Loucy (cell line): ENCODE results near the gene POLA2.

Source experiments
- H2AFZ ChIP-seq: fragments of 200-600 bp; sonication (generic); 2 replicates; pipeline ENCODE4 v1.6.0; 2016; ENCODE audit warnings: antibody characterized with exemption, mild to moderate bottlenecking, low read length, moderate library complexity
- H3F3A ChIP-seq: fragments of 200-600 bp; 2 replicates; pipeline ENCODE4 v1.6.0; 2016; ENCODE audit warnings: antibody characterized with exemption, low read depth, mild to moderate bottlenecking
- H3K27me3 ChIP-seq: fragments of 200-600 bp; sonication (generic); 2 replicates; pipeline ENCODE4 v1.6.1; 2014; ENCODE audit warnings: low read length, mild to moderate bottlenecking; ENCODE audit not compliant: insufficient read depth, poor library complexity, severe bottlenecking
- H3K36me3 ChIP-seq: fragments of 200-600 bp; sonication (generic); 2 replicates; pipeline ENCODE4 v1.6.1; 2016; ENCODE audit warnings: low read length; ENCODE audit not compliant: insufficient read depth
- H3K4me1 ChIP-seq: fragments of 200-600 bp; sonication (generic); 2 replicates; pipeline ENCODE4 v1.5.1; 2014; ENCODE audit warnings: low read length, mild to moderate bottlenecking; ENCODE audit not compliant: insufficient read depth, poor library complexity, severe bottlenecking
- H3K4me2 ChIP-seq: fragments of 200-600 bp; sonication (generic); 2 replicates; pipeline ENCODE4 v1.6.0; 2014; ENCODE audit warnings: antibody characterized with exemption, low read length, low read depth, mild to moderate bottlenecking; ENCODE audit not compliant: poor library complexity, severe bottlenecking
- H3K4me3 ChIP-seq: fragments of 200-600 bp; sonication (generic); 2 replicates; pipeline ENCODE4 v1.5.1; 2014; ENCODE audit warnings: low read length, mild to moderate bottlenecking, mixed read lengths; ENCODE audit not compliant: poor library complexity, severe bottlenecking
- H3K79me2 ChIP-seq: fragments of 200-600 bp; sonication (generic); 2 replicates; pipeline ENCODE4 v1.6.1; 2014; ENCODE audit warnings: low read length; ENCODE audit not compliant: insufficient read depth
- H3K9ac ChIP-seq: fragments of 200-600 bp; sonication (generic); 2 replicates; pipeline ENCODE4 v1.6.0; 2014; ENCODE audit warnings: mild to moderate bottlenecking, low read depth, low read length, moderate library complexity; ENCODE audit not compliant: poor library complexity, severe bottlenecking
- H3K9me2 ChIP-seq: fragments of 200-600 bp; sonication (generic); replicated peaks from 2 replicates; pipeline ENCODE4 v1.6.1; 2016; ENCODE audit warnings: low read depth, low read length, mixed read lengths
- H3K9me3 ChIP-seq: fragments of 200-600 bp; sonication (generic); 2 replicates; pipeline ENCODE4 v1.6.1; 2014; ENCODE audit warnings: mild to moderate bottlenecking, antibody characterized with exemption, low read length, low read depth; ENCODE audit not compliant: insufficient read depth
- H4K20me1 ChIP-seq: fragments of 200-600 bp; sonication (generic); 2 replicates; pipeline ENCODE4 v1.6.0; 2014; ENCODE audit warnings: antibody characterized with exemption, low read length, mild to moderate bottlenecking; ENCODE audit not compliant: insufficient read depth, poor library complexity, severe bottlenecking
- CTCF ChIP-seq: fragments of 200-600 bp; sonication (generic); conservative IDR thresholded peaks from 2 replicates; pipeline ENCODE4 v1.5.1; 2014; ENCODE audit warnings: mild to moderate bottlenecking, antibody characterized with exemption, low read length
- EZH2phosphoT487 ChIP-seq: fragments of 200-600 bp; IDR thresholded peaks from 2 replicates; pipeline ENCODE4 v1.6.1; 2018; ENCODE audit warnings: antibody characterized with exemption, mild to moderate bottlenecking, moderate library complexity, borderline replicate concordance

Gene POLA2

GRCh38 chr11:65218446-65218845, 43.3 kb upstream of the POLA2 start:
- H4K20me1 ChIP-seq, result peaks cover 35% of the 10 kb centered on the region
- no peak overlapping the region for H2AFZ ChIP-seq
- no peaks in the 10 kb centered on the region for H3K9me2 ChIP-seq
- H3K79me2 ChIP-seq, result peaks cover 63% of the 10 kb centered on the region
- H3K4me3 ChIP-seq, result no peak overlapping the region
- peak overlapping the region; percentile 74 for H3K4me2 ChIP-seq
- no peak for TF ChIP-seq CTCF
- no peak for TF ChIP-seq EZH2phosphoT487
- H3K36me3 ChIP-seq, result peaks cover 12% of the 10 kb centered on the region; the same call in 1 of the 2 replicates
- peaks cover 12% of the 10 kb centered on the region; the same call in 1 of the 2 replicates for H3F3A ChIP-seq
- peaks cover 39% of the 10 kb centered on the region for H3K4me1 ChIP-seq
- H3K27me3 ChIP-seq, result no peaks in the 10 kb centered on the region
- no peaks in the 10 kb centered on the region for H3K9me3 ChIP-seq
- H3K9ac ChIP-seq, result no peak overlapping the region

GRCh38 chr11:65219930-65220213, 41.9 kb upstream of the POLA2 start:
- H3K9me3 ChIP-seq, result no peaks in the 10 kb centered on the region
- no peaks in the 10 kb centered on the region for H3K9me2 ChIP-seq
- H3K36me3 ChIP-seq, result peaks cover 19% of the 10 kb centered on the region; the same call in 1 of the 2 replicates
- peak overlapping the region; percentile 55 for H3K4me3 ChIP-seq
- H3K9ac ChIP-seq, result peak overlapping the region; percentile 34
- peak overlapping the region; percentile 74 for H3K4me2 ChIP-seq
- TF ChIP-seq EZH2phosphoT487, result no peak
- TF ChIP-seq CTCF, result no peak
- no peak overlapping the region for H2AFZ ChIP-seq
- H4K20me1 ChIP-seq, result peaks cover 35% of the 10 kb centered on the region
- peaks cover 6% of the 10 kb centered on the region; the same call in 1 of the 2 replicates for H3F3A ChIP-seq
- H3K27me3 ChIP-seq, result no peaks in the 10 kb centered on the region
- peaks cover 33% of the 10 kb centered on the region for H3K4me1 ChIP-seq
- H3K79me2 ChIP-seq, result peaks cover 55% of the 10 kb centered on the region

GRCh38 chr11:65221026-65221425, 40.7 kb upstream of the POLA2 start:
- H3K9me3 ChIP-seq, result no peaks in the 10 kb centered on the region
- no peaks in the 10 kb centered on the region for H3K27me3 ChIP-seq
- no peak overlapping the region for H3K4me3 ChIP-seq
- no peaks in the 10 kb centered on the region for H3K9me2 ChIP-seq
- H3F3A ChIP-seq, result peaks cover 6% of the 10 kb centered on the region; the same call in 1 of the 2 replicates
- H2AFZ ChIP-seq, result no peak overlapping the region
- peak overlapping the region; percentile 74 for H3K4me2 ChIP-seq
- no peak overlapping the region for H3K9ac ChIP-seq
- H3K79me2 ChIP-seq, result peaks cover 43% of the 10 kb centered on the region
- TF ChIP-seq EZH2phosphoT487 (no peak), CTCF (no peak)
- H3K4me1 ChIP-seq, result peaks cover 29% of the 10 kb centered on the region
- peaks cover 35% of the 10 kb centered on the region for H4K20me1 ChIP-seq
- H3K36me3 ChIP-seq, result peaks cover 31% of the 10 kb centered on the region; the same call in 1 of the 2 replicates
